GM12874 (cell line): ENCODE results near the gene AVL9.

ENCODE experiments used
- TF ChIP-seq, protein P1 (sequence below): IDR thresholded peaks from 2 replicates; pipeline ENCODE4 v1.5.1; 2011; ENCODE audit warnings: low read depth, mild to moderate bottlenecking, control low read depth, low read length, moderate library complexity; ENCODE audit not compliant: insufficient read depth

The AVL9 gene

DNA sequence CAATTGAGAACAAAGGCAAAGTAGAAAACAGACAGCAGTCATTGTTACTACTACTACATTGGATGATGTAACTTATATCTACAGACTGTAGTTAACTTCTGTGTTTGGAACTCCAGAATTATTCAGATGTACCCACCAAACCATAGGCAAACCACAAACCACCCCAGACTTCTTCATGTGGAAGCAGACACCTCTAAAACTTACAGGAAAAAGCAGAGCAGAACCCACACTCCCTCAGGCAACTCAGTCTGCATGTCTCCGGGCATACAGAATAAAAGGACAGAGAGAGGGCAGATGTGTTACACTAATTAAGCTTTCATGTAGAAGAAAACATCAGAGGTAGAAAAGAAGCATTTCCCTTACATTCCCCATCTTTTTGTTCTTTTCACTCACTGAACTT lies 14.1 kb upstream of the AVL9 start:
- TF ChIP-seq, protein P1, sequence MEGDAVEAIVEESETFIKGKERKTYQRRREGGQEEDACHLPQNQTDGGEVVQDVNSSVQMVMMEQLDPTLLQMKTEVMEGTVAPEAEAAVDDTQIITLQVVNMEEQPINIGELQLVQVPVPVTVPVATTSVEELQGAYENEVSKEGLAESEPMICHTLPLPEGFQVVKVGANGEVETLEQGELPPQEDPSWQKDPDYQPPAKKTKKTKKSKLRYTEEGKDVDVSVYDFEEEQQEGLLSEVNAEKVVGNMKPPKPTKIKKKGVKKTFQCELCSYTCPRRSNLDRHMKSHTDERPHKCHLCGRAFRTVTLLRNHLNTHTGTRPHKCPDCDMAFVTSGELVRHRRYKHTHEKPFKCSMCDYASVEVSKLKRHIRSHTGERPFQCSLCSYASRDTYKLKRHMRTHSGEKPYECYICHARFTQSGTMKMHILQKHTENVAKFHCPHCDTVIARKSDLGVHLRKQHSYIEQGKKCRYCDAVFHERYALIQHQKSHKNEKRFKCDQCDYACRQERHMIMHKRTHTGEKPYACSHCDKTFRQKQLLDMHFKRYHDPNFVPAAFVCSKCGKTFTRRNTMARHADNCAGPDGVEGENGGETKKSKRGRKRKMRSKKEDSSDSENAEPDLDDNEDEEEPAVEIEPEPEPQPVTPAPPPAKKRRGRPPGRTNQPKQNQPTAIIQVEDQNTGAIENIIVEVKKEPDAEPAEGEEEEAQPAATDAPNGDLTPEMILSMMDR, result no peak

DNA sequence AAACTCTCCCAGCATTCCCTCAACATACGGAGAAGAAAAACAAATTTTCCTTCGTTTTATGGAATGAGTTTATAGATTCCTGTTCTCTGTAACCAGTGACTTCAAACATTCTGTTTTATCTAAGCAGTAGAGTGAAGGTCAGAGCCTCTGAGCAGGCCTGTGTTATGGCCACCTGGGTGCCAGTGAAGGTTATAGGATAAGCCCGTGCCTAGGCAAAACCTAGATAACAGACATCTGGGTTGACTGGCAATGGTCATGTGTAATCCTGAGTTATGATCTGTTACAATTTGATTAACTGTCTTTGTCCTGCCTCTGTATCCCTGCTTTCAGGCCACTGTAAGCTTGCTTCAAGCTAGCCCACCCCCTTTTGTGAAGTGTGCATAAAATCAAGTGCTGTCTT lies 13.4 kb upstream of the AVL9 start:
- TF ChIP-seq, protein P1, result no peak

DNA sequence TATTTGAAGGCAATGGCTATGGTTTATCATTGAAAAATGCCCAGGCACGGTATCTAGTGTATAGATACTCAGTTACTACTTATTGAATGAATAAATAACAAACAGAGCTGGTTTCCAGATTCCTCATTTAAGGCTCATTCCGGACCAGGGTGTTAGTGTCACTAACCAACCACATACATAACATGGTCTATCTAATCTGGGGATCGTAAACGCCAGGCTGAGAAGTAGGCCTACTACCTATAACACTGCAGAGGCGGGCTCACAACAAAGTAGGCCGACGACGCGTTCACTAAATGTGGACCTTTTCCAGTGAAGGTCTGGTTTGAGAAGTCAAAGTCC lies 5.5 kb upstream of the AVL9 start:
- TF ChIP-seq, protein P1, result no peak

DNA sequence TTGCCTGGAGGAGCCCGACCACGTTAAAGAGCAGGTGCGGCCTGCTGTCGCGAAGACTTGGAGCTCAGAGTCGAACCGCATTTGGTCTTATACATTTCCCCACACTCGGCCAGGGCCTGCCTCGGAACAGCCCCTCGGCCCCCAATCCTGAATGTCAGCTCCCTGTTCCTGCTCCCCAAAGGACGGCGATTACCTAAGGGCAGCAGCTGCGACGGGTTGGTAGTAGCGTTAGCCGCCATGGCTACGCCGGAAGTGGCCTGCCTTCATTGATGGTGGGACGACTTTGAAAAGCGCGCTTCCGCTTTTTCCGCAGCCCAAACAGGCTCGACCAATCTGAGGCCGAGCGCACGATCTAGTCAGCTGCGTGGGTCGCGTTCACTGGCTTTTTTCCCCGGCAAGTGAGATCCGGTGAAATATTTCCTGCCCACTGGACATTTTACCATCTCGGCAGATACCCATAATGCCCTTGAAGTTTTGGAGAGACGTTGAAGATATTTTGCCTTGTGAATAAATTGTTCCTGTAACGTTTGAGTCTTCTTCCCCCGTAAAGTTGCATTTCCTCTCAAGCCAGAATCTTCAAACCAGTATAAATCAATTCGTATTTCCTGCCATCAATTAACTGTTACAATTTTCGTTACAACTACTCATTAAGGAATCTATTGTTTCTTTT lies 5.0 kb upstream of the AVL9 start, which contains the start of gene LSM5:
Gene LSM5 (minus strand): TSS at position 254 of the 670 bp plus-strand sequence. CDS start 15 bp downstream, at position 239.
- TF ChIP-seq, protein P1, result no peak

DNA sequence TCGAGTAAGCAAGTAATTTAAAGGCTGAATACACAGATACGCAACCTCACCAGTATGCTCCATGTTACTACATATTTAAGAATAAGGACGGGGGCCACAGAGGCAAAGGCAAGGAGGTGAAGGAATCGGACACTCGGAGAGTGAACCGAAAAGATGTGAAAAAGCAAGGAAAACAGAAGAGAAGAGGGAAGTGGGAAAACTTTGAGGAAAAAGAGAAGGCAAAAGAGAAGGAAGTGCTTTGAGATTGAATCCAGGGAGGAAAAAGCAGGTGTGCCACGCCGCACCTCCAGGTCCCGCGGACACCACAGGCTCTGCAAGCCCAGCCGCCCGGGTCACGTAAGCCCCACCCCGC lies 367 bp upstream of the AVL9 start:
- TF ChIP-seq, protein P1, result no peak

DNA sequence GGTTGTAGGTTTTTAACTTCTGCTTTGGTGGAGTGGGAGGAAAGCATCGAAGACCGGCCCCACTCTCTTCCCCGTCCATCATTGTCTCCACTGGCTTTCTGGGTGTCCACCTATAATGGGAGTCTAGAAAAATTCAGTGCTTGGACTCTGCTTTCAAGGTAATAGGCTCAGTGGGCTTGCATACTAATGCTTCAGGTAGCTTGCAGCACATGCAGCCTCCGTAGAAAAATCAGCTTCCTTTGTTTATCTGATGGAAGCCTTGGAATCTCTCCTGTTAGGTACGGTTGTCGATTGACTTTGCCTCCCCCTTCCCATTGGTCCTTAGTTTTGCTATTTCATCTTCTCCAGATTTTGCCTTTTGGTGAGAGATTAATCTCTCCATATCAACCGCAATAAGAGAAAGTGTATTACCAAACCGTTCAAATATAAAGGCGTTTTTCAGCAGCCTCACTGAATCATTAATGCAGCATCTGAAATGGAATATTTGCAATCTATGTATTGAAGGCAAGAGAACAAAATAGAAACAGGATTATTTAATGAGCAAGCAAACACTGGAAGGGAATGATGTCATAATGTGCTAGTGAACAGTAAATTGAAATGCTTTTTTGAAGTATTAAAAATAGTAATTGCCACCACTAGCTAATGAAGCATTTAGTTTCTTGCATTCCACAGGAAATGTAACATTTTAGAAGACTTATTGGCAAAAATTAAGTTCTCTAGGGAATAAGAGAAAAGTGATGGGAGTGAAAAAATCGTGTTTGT lies 944 bp downstream of the AVL9 start:
- TF ChIP-seq, protein P1, result no peak

DNA sequence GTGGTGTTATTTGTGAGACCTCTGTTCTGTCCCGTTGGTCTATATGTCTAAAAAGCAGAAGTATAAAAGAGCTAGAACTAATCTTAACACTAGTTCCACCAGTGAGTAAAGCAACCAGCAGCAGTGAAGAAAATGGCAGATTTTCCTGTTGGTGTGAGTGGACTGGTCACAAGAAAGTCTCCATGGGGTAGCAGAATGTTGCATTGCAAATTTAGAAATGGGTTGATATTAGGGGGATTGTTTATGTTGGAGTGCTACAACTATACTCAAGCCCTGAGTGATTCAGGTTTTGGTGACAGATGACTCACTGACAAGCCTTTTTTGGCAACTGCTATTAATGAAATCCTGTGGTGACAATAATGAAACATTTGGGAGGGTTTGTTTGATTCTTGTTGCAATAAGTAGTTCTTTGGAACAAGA lies 5.6 kb downstream of the AVL9 start:
- TF ChIP-seq, protein P1, result no peak
